ENCODE measurements around the gene RIT2. TPM values are rescaled to one million over a fixed set of nuclear protein-coding genes. Genes with fewer than 3 reads are reported as not detected.

Gene RIT2
- total RNA-seq, 1 experiment from 2014 or later: not detected

GRCh38 chr18:42882122-42882521 lies 233.4 kb downstream of the RIT2 start:
- TF ChIP-seq CTCF (conservative IDR thresholded peaks at IDR 0.05) (no peak), EZH2 (IDR thresholded peaks at IDR 0.05; ENCODE audit: low read depth) (no peak)
- H3K79me2 ChIP-seq (ENCODE audit: low read depth): no peaks in the 10 kb centered on the region
- H3K4me3 ChIP-seq: no peak overlapping the region
- ChIA-PET POLR2A (ENCODE audit: unreplicated experiment) (no interaction called here), CTCF (no interaction called here)
- H3K4me2 ChIP-seq: no peak overlapping the region
- H3K4me1 ChIP-seq (replicated peaks; ENCODE audit: insufficient read depth): no peaks in the 10 kb centered on the region
- no peaks in the 10 kb centered on the region for H4K20me1 ChIP-seq (ENCODE audit: insufficient read depth)
- DNase-seq: no peak
- no TSS peak for BruUV-seq (replicated peaks)
- no peaks in the 10 kb centered on the region for H3K27me3 ChIP-seq (ENCODE audit: insufficient read depth, low read depth)
- H2AFZ ChIP-seq: no peak overlapping the region
- H3K9me2 ChIP-seq (ENCODE audit: insufficient read depth): no peaks in the 10 kb centered on the region
- no peaks in the 10 kb centered on the region for H3K36me3 ChIP-seq (ENCODE audit: low read depth)
- intact Hi-C loops (cut with micrococcal nuclease; ENCODE audit: unreplicated experiment): no loop called here
- H3K27ac ChIP-seq: no peak overlapping the region
- no peaks in the 10 kb centered on the region for H3K9me3 ChIP-seq (ENCODE audit: insufficient read depth, low read depth)
- no peaks in the 10 kb centered on the region for H3F3A ChIP-seq (ENCODE audit: insufficient read depth, low read depth)

- Histone ChIP-seq H3K4me3 (no peak overlapping the region), H3K36me3 (ENCODE audit: low read depth) (no peaks in the 10 kb centered on the region), H3K4me1 (replicated peaks; ENCODE audit: insufficient read depth) (no peaks in the 10 kb centered on the region), H3K27ac (no peak overlapping the region), H2AFZ (no peak overlapping the region), H3K79me2 (ENCODE audit: low read depth) (no peaks in the 10 kb centered on the region), H3K4me2 (no peak overlapping the region), H4K20me1 (ENCODE audit: insufficient read depth) (no peaks in the 10 kb centered on the region), H3F3A (ENCODE audit: insufficient read depth, low read depth) (no peaks in the 10 kb centered on the region), H3K9me2 (ENCODE audit: insufficient read depth) (no peaks in the 10 kb centered on the region), H3K9me3 (ENCODE audit: insufficient read depth, low read depth) (no peaks in the 10 kb centered on the region), H3K27me3 (ENCODE audit: insufficient read depth, low read depth) (no peaks in the 10 kb centered on the region)
- BruUV-seq (replicated peaks): no TSS peak
- ChIA-PET CTCF (no interaction called here), POLR2A (ENCODE audit: unreplicated experiment) (no interaction called here)
- no peak for DNase-seq
- TF ChIP-seq CTCF (conservative IDR thresholded peaks at IDR 0.05) (no peak), EZH2 (IDR thresholded peaks at IDR 0.05; ENCODE audit: low read depth) (no peak)
- intact Hi-C loops (cut with micrococcal nuclease; ENCODE audit: unreplicated experiment): no loop called here
Measured at GRCh38 chr18:42872838-42873237, 242.6 kb downstream of the RIT2 start.

GRCh38 chr18:42864876-42865275 lies 250.6 kb downstream of the RIT2 start:
- H3K4me3 ChIP-seq: no peak overlapping the region
- no TSS peak for BruUV-seq (replicated peaks)
- H3K36me3 ChIP-seq (ENCODE audit: low read depth): no peaks in the 10 kb centered on the region
- H3K27me3 ChIP-seq (ENCODE audit: insufficient read depth, low read depth): no peaks in the 10 kb centered on the region
- ChIA-PET CTCF (no interaction called here), POLR2A (ENCODE audit: unreplicated experiment) (no interaction called here)
- no peaks in the 10 kb centered on the region for H3K4me1 ChIP-seq (replicated peaks; ENCODE audit: insufficient read depth)
- no peaks in the 10 kb centered on the region for H3K9me3 ChIP-seq (ENCODE audit: insufficient read depth, low read depth)
- no peak for DNase-seq
- H3K27ac ChIP-seq: no peak overlapping the region
- no peaks in the 10 kb centered on the region for H3K79me2 ChIP-seq (ENCODE audit: low read depth)
- H2AFZ ChIP-seq: no peak overlapping the region
- H3K9me2 ChIP-seq (ENCODE audit: insufficient read depth): no peaks in the 10 kb centered on the region
- intact Hi-C loops (cut with micrococcal nuclease; ENCODE audit: unreplicated experiment): no loop called here
- no peaks in the 10 kb centered on the region for H4K20me1 ChIP-seq (ENCODE audit: insufficient read depth)
- no peak for TF ChIP-seq EZH2 (IDR thresholded peaks at IDR 0.05; ENCODE audit: low read depth)
- no peak for TF ChIP-seq CTCF (conservative IDR thresholded peaks at IDR 0.05)
- no peaks in the 10 kb centered on the region for H3F3A ChIP-seq (ENCODE audit: insufficient read depth, low read depth)
- H3K4me2 ChIP-seq: no peak overlapping the region
